H1 (cell line): ENCODE data around the gene SATB2. TPM values are rescaled to one million over a fixed set of nuclear protein-coding genes. Genes with fewer than 3 reads are reported as not detected.

Experiments used
- CTCF ChIA-PET: fragments of 300-600 bp; sonication (Branson Sonifier 250); formaldehyde crosslinking; loops from one replicate; lab custom pipeline; 2021; ENCODE audit not compliant: partially characterized antibody; lab: Charles Lee
- POLR2A ChIA-PET: fragments of 300-600 bp; sonication (Branson Sonifier 250); formaldehyde crosslinking; loops from one replicate; lab custom pipeline; 2021; ENCODE audit warnings: inconsistent platforms; ENCODE audit not compliant: partially characterized antibody; lab: Charles Lee
- DNase-seq, 2 experiments: peaks; one replicate each; pipeline versions ENCODE4 v3.0.0 to v3.0.0-alpha.2; 2010 to 2022; ENCODE audit warnings: low spot score in 2 of 2, low read depth in 1 of 2, mixed read lengths in 1 of 2
- FAIRE-seq: peaks from 2 replicates; lab custom pipeline; 2011; peaks lifted over from hg19 to GRCh38; lab: Jason Lieb, UNC
- H2AFZ ChIP-seq: 2 replicates; pipeline ENCODE4 v1.8.1; 2012; ENCODE audit warnings: low read length, inconsistent platforms
- H2AK5ac ChIP-seq: 2 replicates; pipeline ENCODE4 v1.6.1; 2013; ENCODE audit warnings: low read depth, low read length
- H2BK120ac ChIP-seq: replicated peaks from 2 replicates; pipeline ENCODE3; 2013; ENCODE audit warnings: low read depth, low read length, inconsistent platforms
- H2BK12ac ChIP-seq: 2 replicates; pipeline ENCODE4 v1.6.1; 2013; ENCODE audit warnings: low read depth, low read length
- H2BK15ac ChIP-seq: 2 replicates; pipeline ENCODE4 v1.6.1; 2013; ENCODE audit warnings: low read length
- H2BK20ac ChIP-seq: 2 replicates; pipeline ENCODE4 v1.6.1; 2013; ENCODE audit warnings: low read length
- H2BK5ac ChIP-seq: 2 replicates; pipeline ENCODE4 v1.6.1; 2013; ENCODE audit warnings: low read depth, low read length
- H3K14ac ChIP-seq: 2 replicates; pipeline ENCODE4 v1.6.1; 2013; ENCODE audit warnings: inconsistent platforms; ENCODE audit not compliant: insufficient read length
- H3K18ac ChIP-seq: 2 replicates; pipeline ENCODE4 v1.6.1; 2013; ENCODE audit warnings: low read length; ENCODE audit errors: extremely low read depth
- H3K23ac ChIP-seq: 2 replicates; pipeline ENCODE4 v1.6.1; 2013; ENCODE audit warnings: inconsistent platforms; ENCODE audit not compliant: insufficient read length
- H3K23me2 ChIP-seq: 2 replicates; pipeline ENCODE4 v1.6.1; 2013; ENCODE audit warnings: low read depth, low read length
- H3K27ac ChIP-seq: 2 replicates; pipeline ENCODE4 v1.6.1; 2011; ENCODE audit warnings: low read depth, low read length, inconsistent platforms
- H3K27me3 ChIP-seq, 4 experiments: replicated peaks in 1 of 4; 1 replicate in 1 of 4; 2 replicates in 3 of 4; pipeline versions ENCODE4 v1.6.1 to v1.8.1; 2011 to 2013; ENCODE audit warnings: low read length in 3 of 4, mild to moderate bottlenecking in 3 of 4, inconsistent platforms in 2 of 4, mixed read lengths in 2 of 4, moderate library complexity in 1 of 4; ENCODE audit not compliant: control insufficient read depth in 3 of 4, insufficient read depth in 3 of 4; ENCODE audit errors: extremely low read depth in 1 of 4
- H3K36me3 ChIP-seq, 4 experiments: 2 replicates each; pipeline versions ENCODE4 v1.6.1 to v1.8.1; 2011 to 2013; ENCODE audit warnings: mild to moderate bottlenecking in 4 of 4, low read length in 3 of 4, moderate library complexity in 2 of 4, control low read depth in 1 of 4, inconsistent platforms in 1 of 4; ENCODE audit not compliant: insufficient read depth in 4 of 4, control insufficient read depth in 2 of 4
- H3K4ac ChIP-seq: replicated peaks from 2 replicates; pipeline ENCODE3; 2013; ENCODE audit warnings: low read length, low read depth, mixed read lengths, inconsistent platforms; ENCODE audit not compliant: insufficient read length
- H3K4me1 ChIP-seq, 4 experiments: replicated peaks in 1 of 4; 1 replicate in 1 of 4; 2 replicates in 3 of 4; pipeline versions ENCODE4 v1.6.1 to v1.8.1; 2011 to 2013; ENCODE audit warnings: low read length in 3 of 4, inconsistent platforms in 2 of 4, mixed read lengths in 1 of 4; ENCODE audit not compliant: insufficient read depth in 4 of 4, control insufficient read depth in 3 of 4
- H3K4me2 ChIP-seq, 2 experiments: 2 replicates each; pipeline versions ENCODE4 v1.6.1 to v1.8.1; 2011 to 2013; ENCODE audit warnings: low read depth in 2 of 2, low read length in 2 of 2, control low read depth in 1 of 2, inconsistent platforms in 1 of 2, mild to moderate bottlenecking in 1 of 2; ENCODE audit not compliant: insufficient read depth in 1 of 2
- H3K4me3 ChIP-seq, 4 experiments: fragments of 200-600, 300-600 bp in 1 of 4; sonication (generic), shearing (Covaris generic), sonication (Bioruptor Twin) in 1 of 4; 2 replicates each; pipeline versions ENCODE4 v1.5.1 to v1.8.1; 2011 to 2016; ENCODE audit warnings: low read length in 4 of 4, low read depth in 3 of 4, control low read depth in 2 of 4, inconsistent platforms in 2 of 4, mild to moderate bottlenecking in 2 of 4, mixed read lengths in 1 of 4, moderate library complexity in 1 of 4; ENCODE audit not compliant: insufficient read depth in 2 of 4; ENCODE audit errors: extremely low read depth in 1 of 4
- H3K56ac ChIP-seq: replicated peaks from 2 replicates; pipeline ENCODE3; 2013; ENCODE audit warnings: low read depth, mild to moderate bottlenecking, mixed read lengths, low read length, inconsistent platforms; ENCODE audit not compliant: insufficient read length
- H3K79me1 ChIP-seq: 2 replicates; pipeline ENCODE4 v1.6.1; 2013; ENCODE audit warnings: low read depth, low read length, control low read depth
- H3K79me2 ChIP-seq, 2 experiments: 2 replicates each; pipeline versions ENCODE4 v1.6.1 to v1.8.1; 2012 to 2013; ENCODE audit warnings: low read length in 2 of 2, mild to moderate bottlenecking in 2 of 2, inconsistent platforms in 1 of 2; ENCODE audit not compliant: insufficient read depth in 2 of 2, control insufficient read depth in 1 of 2
- H3K9ac ChIP-seq, 4 experiments: replicated peaks in 1 of 4; 1 replicate in 1 of 4; 2 replicates in 3 of 4; pipeline versions ENCODE4 v1.6.1 to v1.8.1; 2011 to 2013; ENCODE audit warnings: low read depth in 3 of 4, low read length in 3 of 4, control low read depth in 2 of 4, mild to moderate bottlenecking in 2 of 4, moderate library complexity in 2 of 4, inconsistent platforms in 1 of 4; ENCODE audit errors: extremely low read depth in 1 of 4
- H3K9me3 ChIP-seq, 2 experiments: 2 replicates each; pipeline versions ENCODE4 v1.6.1 to v1.8.1; 2012 to 2013; ENCODE audit warnings: mild to moderate bottlenecking in 2 of 2, moderate library complexity in 2 of 2, control low read depth in 1 of 2, inconsistent platforms in 1 of 2, low read depth in 1 of 2, low read length in 1 of 2, mixed read lengths in 1 of 2; ENCODE audit not compliant: insufficient read depth in 2 of 2
- H4K20me1 ChIP-seq, 2 experiments: replicated peaks in 1 of 2; 2 replicates each; pipeline versions ENCODE3 to v1.8.1; 2011 to 2013; ENCODE audit warnings: inconsistent platforms in 2 of 2, low read length in 2 of 2, mild to moderate bottlenecking in 1 of 2; ENCODE audit not compliant: insufficient read depth in 2 of 2, control insufficient read depth in 1 of 2
- H4K5ac ChIP-seq: 2 replicates; pipeline ENCODE4 v1.6.1; 2013; ENCODE audit warnings: low read length, low read depth, mixed read lengths, inconsistent platforms; ENCODE audit not compliant: insufficient read length
- H4K8ac ChIP-seq: 2 replicates; pipeline ENCODE4 v1.8.0; 2013; ENCODE audit warnings: mild to moderate bottlenecking, moderate library complexity, low read length, inconsistent platforms; ENCODE audit not compliant: insufficient read depth; ENCODE audit errors: extremely low read depth
- H4K91ac ChIP-seq: replicated peaks from 2 replicates; pipeline ENCODE3; 2013; ENCODE audit warnings: low read length, mixed read lengths, inconsistent platforms; ENCODE audit not compliant: insufficient read length
- CREB1 ChIP-seq: IDR thresholded peaks from 2 replicates; pipeline ENCODE4 v1.6.1; 2012; ENCODE audit warnings: inconsistent platforms
- RNF2 ChIP-seq: fragments of 200-900, 300-1000 bp; sonication (generic); IDR thresholded peaks from 2 replicates; pipeline ENCODE4 v1.7.1; 2016; ENCODE audit warnings: borderline replicate concordance, low read depth, mild to moderate bottlenecking, antibody characterized with exemption, low read length; ENCODE audit not compliant: poor library complexity, severe bottlenecking; ENCODE audit errors: missing control alignments
- WGBS, 2 experiments: shearing (Covaris generic) in 1 of 2; methylation state at CpG; one replicate each; pipeline versions ENCODE4 v1.1.6 to v1.1.7; 2013 to 2015; ENCODE audit warnings: low lambda C conversion rate in 2 of 2, mixed read lengths in 2 of 2, inconsistent platforms in 1 of 2, low coverage in 1 of 2, missing lambda C conversion rate in 1 of 2; ENCODE audit not compliant: insufficient replicate concordance in 2 of 2, insufficient coverage in 1 of 2, insufficient read length in 1 of 2; ENCODE audit errors: extremely low coverage in 1 of 2, missing lambda C conversion rate in 1 of 2; 5-methylcytosine and 5-hydroxymethylcytosine counted together
- polyA plus RNA-seq, 7 experiments: library from polyadenylated mRNA; depleted of rRNA in 3 of 7; stranded (reverse) in 5 of 7; unstranded in 2 of 7; fragments of >200 nt in 5 of 7; fragments of 200-250 nt in 2 of 7; gene quantifications; 1 replicate in 5 of 7; 2 replicates in 1 of 7; 4 replicates in 1 of 7; pipeline versions ENCODE4 v1.2.1 to v1.2.3, GENCODE V29; 2011 to 2013; ENCODE audit warnings: missing spikeins in 2 of 7, mixed read lengths in 2 of 7
- total RNA-seq: library from RNA; stranded (reverse); fragmentation: NEBNext Ultra II Directional; extraction: Animal tissue kit (Norgen Biotek cat#: 25700); gene quantifications from 2 replicates; pipeline ENCODE4 v1.2.1, GENCODE V29; 2021

The SATB2 gene
- total and polyA plus RNA-seq, 2 of the 8 experiments (the other 6 are each of a cell fraction or from before 2014, with no cell fraction given): 1.3 to 5.7 TPM

- Histone ChIP-seq H3K4me2 (no peak overlapping the region), H3K27me3 (no peaks in the 10 kb centered on the region), H4K8ac (no peak overlapping the region), H3K18ac (no peak overlapping the region), H3K23ac (no peak overlapping the region), H2BK20ac (no peak overlapping the region), H3K27ac (no peak overlapping the region), H3K4me1 (peaks cover 3 to 5% (median 4%) of the 10 kb centered on the region in 4 experiments; a peak in 4 of 7 replicates), H3K23me2 (no peaks in the 10 kb centered on the region), H3K79me1 (no peaks in the 10 kb centered on the region), H4K91ac (no peak overlapping the region), H4K5ac (no peak overlapping the region), H3K79me2 (no peaks in the 10 kb centered on the region), H2AK5ac (no peak overlapping the region), H2AFZ (no peak overlapping the region), H3K56ac (no peak overlapping the region), H3K14ac (no peak overlapping the region), H4K20me1 (no peaks in the 10 kb centered on the region), H3K4ac (no peak overlapping the region), H3K9ac (no peak overlapping the region), H3K9me3 (no peaks in the 10 kb centered on the region), H3K4me3 (no peak overlapping the region), H2BK5ac (no peak overlapping the region), H3K36me3 (no peaks in the 10 kb centered on the region), H2BK15ac (no peak overlapping the region), H2BK120ac (no peak overlapping the region), H2BK12ac (no peak overlapping the region)
- WGBS, 2 experiments: 87% methylated on average over 4 of the region's 4 CpGs; no CpG with 5 or more reads in 1 of the 2 experiments
- POLR2A ChIA-PET: interaction anchor here (1.7 kb wide), 1 partner anchor 11 kb away, joined by 5 read pairs; no protein-coding TSS in a partner anchor
- no peak for DNase-seq
- no peak for FAIRE-seq
- CTCF ChIA-PET: interaction anchor here (0.5 to 1.8 kb wide), 4 partner anchors 9 to 391 kb away, joined by 3 to 6 read pairs (median 4); no protein-coding TSS in a partner anchor
- TF ChIP-seq CREB1: no peak
- TF ChIP-seq RNF2: no peak
These were observed 13.0 kb downstream of the SATB2 start for GRCh38 chr2:199444749-199445148.
